Measurements from ENCODE around the gene CHD2.
"Not testable (repeated sequence)": the region's sequence is repeated elsewhere in the genome, so short reads cannot be mapped to it uniquely, and the experiment has no call there.

GRCh38 chr15:92918881-92919280 is 18.8 kb downstream of the CHD2 start:
- TF ChIP-seq, protein P1, sequence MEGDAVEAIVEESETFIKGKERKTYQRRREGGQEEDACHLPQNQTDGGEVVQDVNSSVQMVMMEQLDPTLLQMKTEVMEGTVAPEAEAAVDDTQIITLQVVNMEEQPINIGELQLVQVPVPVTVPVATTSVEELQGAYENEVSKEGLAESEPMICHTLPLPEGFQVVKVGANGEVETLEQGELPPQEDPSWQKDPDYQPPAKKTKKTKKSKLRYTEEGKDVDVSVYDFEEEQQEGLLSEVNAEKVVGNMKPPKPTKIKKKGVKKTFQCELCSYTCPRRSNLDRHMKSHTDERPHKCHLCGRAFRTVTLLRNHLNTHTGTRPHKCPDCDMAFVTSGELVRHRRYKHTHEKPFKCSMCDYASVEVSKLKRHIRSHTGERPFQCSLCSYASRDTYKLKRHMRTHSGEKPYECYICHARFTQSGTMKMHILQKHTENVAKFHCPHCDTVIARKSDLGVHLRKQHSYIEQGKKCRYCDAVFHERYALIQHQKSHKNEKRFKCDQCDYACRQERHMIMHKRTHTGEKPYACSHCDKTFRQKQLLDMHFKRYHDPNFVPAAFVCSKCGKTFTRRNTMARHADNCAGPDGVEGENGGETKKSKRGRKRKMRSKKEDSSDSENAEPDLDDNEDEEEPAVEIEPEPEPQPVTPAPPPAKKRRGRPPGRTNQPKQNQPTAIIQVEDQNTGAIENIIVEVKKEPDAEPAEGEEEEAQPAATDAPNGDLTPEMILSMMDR (IDR thresholded peaks at IDR 0.05) = not testable (repeated sequence)
- not testable (repeated sequence) for TF ChIP-seq POLR2A (IDR thresholded peaks at IDR 0.05)

Data from upper lobe of left lung (tissue), 4 donors.